ENCODE data around the gene ZDBF2.

GRCh38 chr2:206266130-206267125, 8.0 kb upstream of the ZDBF2 start:
- TF ChIP-seq CTCF (IDR thresholded peaks at IDR 0.05), result no peak
- no peak for TF ChIP-seq POLR2A (IDR thresholded peaks at IDR 0.05)

Measured in body of pancreas (tissue), 4 donors.